ENCODE data around the gene NKD2.

Gene NKD2

GRCh38 chr5:1032011-1032410 is 23.4 kb downstream of the NKD2 start:
- H3K9ac ChIP-seq (ENCODE audit: insufficient read length, low read depth), result no peak overlapping the region
- no peak overlapping the region for H3K4me3 ChIP-seq (ENCODE audit: insufficient read length, low read depth)
- H3K36me3 ChIP-seq (ENCODE audit: insufficient read depth, insufficient read length, low read length), result peaks cover 4% of the 10 kb centered on the region
- TF ChIP-seq SUZ12 (IDR thresholded peaks at IDR 0.05; ENCODE audit: extremely low read depth, insufficient read depth, insufficient read length) (no peak), YY1 (IDR thresholded peaks at IDR 0.05; ENCODE audit: insufficient read depth, insufficient read length) (no peak), ZNF274 (IDR thresholded peaks at IDR 0.05; ENCODE audit: low read depth, low read length) (no peak)
- no peaks in the 10 kb centered on the region for H3K27me3 ChIP-seq (ENCODE audit: insufficient read depth, insufficient read length)
- peaks cover 11% of the 10 kb centered on the region for H3K4me1 ChIP-seq (ENCODE audit: insufficient read depth, insufficient read length)
- no peaks in the 10 kb centered on the region for H3K9me3 ChIP-seq (ENCODE audit: insufficient read depth, low read length)
- DNase-seq (ENCODE audit: low read depth, low spot score), result no peak

- peaks cover 10% of the 10 kb centered on the region for H3K4me1 ChIP-seq (ENCODE audit: insufficient read depth, insufficient read length)
- no peaks in the 10 kb centered on the region for H3K27me3 ChIP-seq (ENCODE audit: insufficient read depth, insufficient read length)
- TF ChIP-seq SUZ12 (IDR thresholded peaks at IDR 0.05; ENCODE audit: extremely low read depth, insufficient read depth, insufficient read length) (no peak), YY1 (IDR thresholded peaks at IDR 0.05; ENCODE audit: insufficient read depth, insufficient read length) (no peak), ZNF274 (IDR thresholded peaks at IDR 0.05; ENCODE audit: low read depth, low read length) (no peak)
- H3K4me3 ChIP-seq (ENCODE audit: insufficient read length, low read depth), result no peak overlapping the region
- no peak overlapping the region for H3K9ac ChIP-seq (ENCODE audit: insufficient read length, low read depth)
- no peak for DNase-seq (ENCODE audit: low read depth, low spot score)
- H3K36me3 ChIP-seq (ENCODE audit: insufficient read depth, insufficient read length, low read length), result peaks cover 4% of the 10 kb centered on the region
- H3K9me3 ChIP-seq (ENCODE audit: insufficient read depth, low read length), result no peaks in the 10 kb centered on the region
Measured at GRCh38 chr5:1032551-1033027, 24.0 kb downstream of the NKD2 start.

GRCh38 chr5:1033178-1033577 is 24.6 kb downstream of the NKD2 start:
- no peak overlapping the region for H3K4me3 ChIP-seq (ENCODE audit: insufficient read length, low read depth)
- peaks cover 4% of the 10 kb centered on the region for H3K36me3 ChIP-seq (ENCODE audit: insufficient read depth, insufficient read length, low read length)
- H3K4me1 ChIP-seq (ENCODE audit: insufficient read depth, insufficient read length), result peaks cover 4% of the 10 kb centered on the region
- TF ChIP-seq SUZ12 (IDR thresholded peaks at IDR 0.05; ENCODE audit: extremely low read depth, insufficient read depth, insufficient read length) (no peak), YY1 (IDR thresholded peaks at IDR 0.05; ENCODE audit: insufficient read depth, insufficient read length) (no peak), ZNF274 (IDR thresholded peaks at IDR 0.05; ENCODE audit: low read depth, low read length) (no peak)
- H3K27me3 ChIP-seq (ENCODE audit: insufficient read depth, insufficient read length), result no peaks in the 10 kb centered on the region
- H3K9me3 ChIP-seq (ENCODE audit: insufficient read depth, low read length), result no peaks in the 10 kb centered on the region
- H3K9ac ChIP-seq (ENCODE audit: insufficient read length, low read depth), result no peak overlapping the region
- DNase-seq (ENCODE audit: low read depth, low spot score), result no peak

GRCh38 chr5:1033606-1034420 is 25.2 kb downstream of the NKD2 start:
- Histone ChIP-seq H3K4me1 (ENCODE audit: insufficient read depth, insufficient read length) (peaks cover 3% of the 10 kb centered on the region), H3K27me3 (ENCODE audit: insufficient read depth, insufficient read length) (no peaks in the 10 kb centered on the region), H3K36me3 (ENCODE audit: insufficient read depth, insufficient read length, low read length) (peaks cover 4% of the 10 kb centered on the region), H3K9me3 (ENCODE audit: insufficient read depth, low read length) (no peaks in the 10 kb centered on the region), H3K4me3 (ENCODE audit: insufficient read length, low read depth) (no peak overlapping the region), H3K9ac (ENCODE audit: insufficient read length, low read depth) (peak overlapping the region; percentile 32)
- TF ChIP-seq YY1 (IDR thresholded peaks at IDR 0.05; ENCODE audit: insufficient read depth, insufficient read length) (no peak), SUZ12 (IDR thresholded peaks at IDR 0.05; ENCODE audit: extremely low read depth, insufficient read depth, insufficient read length) (no peak), ZNF274 (IDR thresholded peaks at IDR 0.05; ENCODE audit: low read depth, low read length) (no peak)
- DNase-seq (ENCODE audit: low read depth, low spot score), result no peak

- Histone ChIP-seq H3K36me3 (ENCODE audit: insufficient read depth, insufficient read length, low read length) (peaks cover 4% of the 10 kb centered on the region), H3K4me1 (ENCODE audit: insufficient read depth, insufficient read length) (peaks cover 3% of the 10 kb centered on the region), H3K9me3 (ENCODE audit: insufficient read depth, low read length) (no peaks in the 10 kb centered on the region), H3K9ac (ENCODE audit: insufficient read length, low read depth) (no peak overlapping the region), H3K27me3 (ENCODE audit: insufficient read depth, insufficient read length) (no peaks in the 10 kb centered on the region), H3K4me3 (ENCODE audit: insufficient read length, low read depth) (no peak overlapping the region)
- no peak for DNase-seq (ENCODE audit: low read depth, low spot score)
- TF ChIP-seq YY1 (IDR thresholded peaks at IDR 0.05; ENCODE audit: insufficient read depth, insufficient read length), result no peak
- no peak for TF ChIP-seq ZNF274 (IDR thresholded peaks at IDR 0.05; ENCODE audit: low read depth, low read length)
- TF ChIP-seq SUZ12 (IDR thresholded peaks at IDR 0.05; ENCODE audit: extremely low read depth, insufficient read depth, insufficient read length), result no peak
Measured at GRCh38 chr5:1034421-1034905, 25.9 kb downstream of the NKD2 start.

- DNase-seq (ENCODE audit: low read depth, low spot score), result no peak
- Histone ChIP-seq H3K4me1 (ENCODE audit: insufficient read depth, insufficient read length) (peaks cover 2% of the 10 kb centered on the region), H3K4me3 (ENCODE audit: insufficient read length, low read depth) (no peak overlapping the region), H3K36me3 (ENCODE audit: insufficient read depth, insufficient read length, low read length) (peaks cover 4% of the 10 kb centered on the region), H3K9ac (ENCODE audit: insufficient read length, low read depth) (no peak overlapping the region), H3K27me3 (ENCODE audit: insufficient read depth, insufficient read length) (no peaks in the 10 kb centered on the region), H3K9me3 (ENCODE audit: insufficient read depth, low read length) (peaks cover 3% of the 10 kb centered on the region; the same call in 1 of the 2 replicates)
- TF ChIP-seq SUZ12 (IDR thresholded peaks at IDR 0.05; ENCODE audit: extremely low read depth, insufficient read depth, insufficient read length), result no peak
- TF ChIP-seq YY1 (IDR thresholded peaks at IDR 0.05; ENCODE audit: insufficient read depth, insufficient read length), result no peak
- TF ChIP-seq ZNF274 (IDR thresholded peaks at IDR 0.05; ENCODE audit: low read depth, low read length), result no peak
Measured at GRCh38 chr5:1034986-1035385, 26.4 kb downstream of the NKD2 start.
